H9 (cell line): Measurements from ENCODE around the gene TOR4A. TPM values are rescaled to one million over a fixed set of nuclear protein-coding genes. Genes with fewer than 3 reads are reported as not detected.

Source experiments
- DNase-seq: peaks from one replicate; pipeline ENCODE4 v3.0.0-alpha.2; 2017
- H2AFZ ChIP-seq: one replicate; pipeline ENCODE4 v1.6.1; 2013; ENCODE audit warnings: mild to moderate bottlenecking, low read length, control low read depth, moderate library complexity
- H2AK5ac ChIP-seq: 2 replicates; pipeline ENCODE4 v1.6.1; 2013; ENCODE audit warnings: low read length, control low read depth, mixed read lengths; ENCODE audit not compliant: insufficient read length
- H2BK120ac ChIP-seq: one replicate; pipeline ENCODE4 v1.6.1; 2013; ENCODE audit warnings: low read depth, mild to moderate bottlenecking, low read length, control low read depth, inconsistent platforms; ENCODE audit not compliant: poor library complexity, severe bottlenecking
- H2BK12ac ChIP-seq: 2 replicates; pipeline ENCODE4 v1.6.1; 2013; ENCODE audit warnings: low read length, control low read depth, mixed read lengths, low read depth; ENCODE audit not compliant: insufficient read length
- H2BK15ac ChIP-seq: 2 replicates; pipeline ENCODE4 v1.6.1; 2013; ENCODE audit warnings: low read depth, low read length, control low read depth
- H2BK20ac ChIP-seq: one replicate; pipeline ENCODE4 v1.6.1; 2013; ENCODE audit warnings: low read depth, mild to moderate bottlenecking, low read length, control low read depth, inconsistent platforms; ENCODE audit not compliant: poor library complexity, severe bottlenecking
- H2BK5ac ChIP-seq: 2 replicates; pipeline ENCODE4 v1.6.1; 2013; ENCODE audit warnings: low read length, control low read depth, mixed read lengths; ENCODE audit not compliant: insufficient read length
- H3K14ac ChIP-seq: 2 replicates; pipeline ENCODE4 v1.6.1; 2013; ENCODE audit warnings: low read length, control low read depth; ENCODE audit not compliant: insufficient read depth
- H3K18ac ChIP-seq: 2 replicates; pipeline ENCODE4 v1.6.1; 2013; ENCODE audit warnings: low read depth, mild to moderate bottlenecking, mixed read lengths, low read length, control low read depth; ENCODE audit not compliant: insufficient read length
- H3K23ac ChIP-seq: 2 replicates; pipeline ENCODE4 v1.6.1; 2013; ENCODE audit warnings: low read length, control low read depth, mixed read lengths, low read depth; ENCODE audit not compliant: insufficient read length
- H3K23me2 ChIP-seq: 2 replicates; pipeline ENCODE4 v1.6.1; 2013; ENCODE audit warnings: low read depth, mild to moderate bottlenecking, mixed read lengths, low read length, control low read depth; ENCODE audit not compliant: insufficient read length, poor library complexity, severe bottlenecking
- H3K27ac ChIP-seq: 2 replicates; pipeline ENCODE4 v1.5.1; 2013; ENCODE audit warnings: low read length, control low read depth, mixed read lengths, low read depth; ENCODE audit not compliant: insufficient read length
- H3K27me3 ChIP-seq: 2 replicates; pipeline ENCODE4 v1.6.1; 2013; ENCODE audit warnings: low read length, control low read depth, inconsistent platforms; ENCODE audit not compliant: insufficient read depth
- H3K4ac ChIP-seq: 2 replicates; pipeline ENCODE4 v1.6.1; 2013; ENCODE audit warnings: low read depth, mild to moderate bottlenecking, control low read depth, inconsistent platforms, low read length, moderate library complexity
- H3K4me1 ChIP-seq: 2 replicates; pipeline ENCODE4 v1.6.1; 2013; ENCODE audit warnings: low read length, control low read depth, inconsistent platforms; ENCODE audit not compliant: insufficient read depth
- H3K4me2 ChIP-seq: 2 replicates; pipeline ENCODE4 v1.6.1; 2013; ENCODE audit warnings: low read length, control low read depth, mixed read lengths; ENCODE audit not compliant: insufficient read length, insufficient read depth
- H3K56ac ChIP-seq: 2 replicates; pipeline ENCODE4 v1.6.1; 2013; ENCODE audit warnings: low read depth, mild to moderate bottlenecking, mixed read lengths, low read length, control low read depth; ENCODE audit not compliant: insufficient read length
- H3K79me1 ChIP-seq: 2 replicates; pipeline ENCODE4 v1.6.1; 2013; ENCODE audit warnings: low read depth, mild to moderate bottlenecking, moderate library complexity, low read length, control low read depth, inconsistent platforms; ENCODE audit not compliant: insufficient read depth, poor library complexity, severe bottlenecking
- H3K79me2 ChIP-seq: 2 replicates; pipeline ENCODE4 v1.6.1; 2013; ENCODE audit warnings: low read length, control low read depth, inconsistent platforms; ENCODE audit not compliant: insufficient read depth
- H3K9ac ChIP-seq: 2 replicates; pipeline ENCODE4 v1.6.1; 2013; ENCODE audit warnings: low read length, control low read depth, mixed read lengths; ENCODE audit not compliant: insufficient read length; ENCODE audit errors: extremely low read depth
- H3K9me3 ChIP-seq: one replicate; pipeline ENCODE4 v1.6.1; 2013; ENCODE audit warnings: low read depth, low read length, inconsistent platforms; ENCODE audit not compliant: control insufficient read depth
- H3T11ph ChIP-seq: one replicate; pipeline ENCODE4 v1.6.1; 2013; ENCODE audit warnings: mild to moderate bottlenecking, low read length, control low read depth, inconsistent platforms
- H4K20me1 ChIP-seq: one replicate; pipeline ENCODE4 v1.6.1; 2013; ENCODE audit not compliant: control insufficient read depth, insufficient read length, insufficient read depth
- H4K5ac ChIP-seq: 2 replicates; pipeline ENCODE4 v1.6.1; 2013; ENCODE audit warnings: low read depth, mild to moderate bottlenecking, mixed read lengths, low read length, control low read depth; ENCODE audit not compliant: insufficient read length
- H4K8ac ChIP-seq: replicated peaks from 2 replicates; pipeline ENCODE4 v1.6.1; 2013; ENCODE audit warnings: low read length, control low read depth, mixed read lengths, low read depth; ENCODE audit not compliant: insufficient read length
- H4K91ac ChIP-seq: 2 replicates; pipeline ENCODE4 v1.6.1; 2013; ENCODE audit warnings: low read depth, mild to moderate bottlenecking, moderate library complexity, mixed read lengths, low read length, control low read depth; ENCODE audit not compliant: insufficient read length
- H3K27ac Mint-ChIP-seq, 3 experiments: 2 replicates in 2 of 3; 3 replicates in 1 of 3; pipeline ENCODE4 v1.8.0; 2020 to 2021; ENCODE audit warnings: mixed read lengths in 3 of 3, mild to moderate bottlenecking in 1 of 3, moderate library complexity in 1 of 3
- H3K27me3 Mint-ChIP-seq: 2 replicates; pipeline ENCODE4 v1.8.0; 2021; ENCODE audit warnings: low read depth, mild to moderate bottlenecking, moderate library complexity, mixed read lengths
- H3K36me3 Mint-ChIP-seq, 3 experiments: 2 replicates in 2 of 3; 3 replicates in 1 of 3; pipeline ENCODE4 v1.8.0; 2020 to 2021; ENCODE audit warnings: low read depth in 3 of 3, mixed read lengths in 3 of 3; ENCODE audit not compliant: insufficient read depth in 1 of 3
- H3K4me1 Mint-ChIP-seq, 2 experiments: 2 replicates each; pipeline ENCODE4 v1.8.0; 2020; ENCODE audit warnings: mixed read lengths in 2 of 2
- H3K4me3 Mint-ChIP-seq, 2 experiments: 2 replicates in 1 of 2; 3 replicates in 1 of 2; pipeline ENCODE4 v1.8.0; 2020 to 2021; ENCODE audit warnings: mild to moderate bottlenecking in 2 of 2, mixed read lengths in 2 of 2, moderate library complexity in 1 of 2
- H3K9me3 Mint-ChIP-seq, 2 experiments: 2 replicates in 1 of 2; 3 replicates in 1 of 2; pipeline ENCODE4 v1.8.0; 2020; ENCODE audit warnings: mild to moderate bottlenecking in 2 of 2, mixed read lengths in 2 of 2, moderate library complexity in 1 of 2
- CTCF ChIP-seq: fragments of 200-600 bp; sonication (generic); conservative IDR thresholded peaks from 3 replicates; pipeline ENCODE4 v1.8.0; 2021; ENCODE audit warnings: antibody characterized with exemption, mild to moderate bottlenecking
- WGBS: extraction: QIAGEN DNeasy Blood & Tissue Kit; methylation state at CpG from one replicate; pipeline ENCODE4 v1.1.7; 2013; ENCODE audit warnings: missing lambda C conversion rate, low lambda C conversion rate, mixed read lengths; ENCODE audit not compliant: insufficient read length; ENCODE audit errors: extremely low coverage; 5-methylcytosine and 5-hydroxymethylcytosine counted together
- total RNA-seq: library from RNA; stranded (reverse); gene quantifications from 2 replicates; pipeline ENCODE4 v1.2.1, GENCODE V29; 2021

Gene TOR4A
- total RNA-seq, 1 experiment from 2014 or later, result 6.2 TPM

DNA sequence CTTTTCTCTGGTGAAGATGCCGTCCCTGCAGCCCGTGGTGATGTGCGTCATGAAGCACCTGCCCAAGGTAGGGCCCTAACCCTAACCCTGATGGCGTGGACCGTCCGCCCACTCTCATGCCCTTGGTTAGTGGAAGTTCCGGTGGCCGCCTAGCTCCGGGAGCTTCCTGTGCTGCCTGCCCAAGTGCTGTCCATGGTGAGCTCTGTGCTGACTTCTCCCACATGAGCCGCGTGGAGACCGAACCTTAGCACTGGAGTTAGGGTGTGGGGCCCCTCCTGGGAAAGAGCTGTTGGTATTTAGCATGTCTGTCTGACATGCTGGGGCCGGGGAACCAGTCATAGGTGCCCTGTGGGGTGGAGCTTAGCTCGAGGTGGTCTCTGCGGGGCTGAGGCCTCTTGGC lies 21.2 kb upstream of the TOR4A start:
- Histone ChIP-seq H3K14ac (no peak overlapping the region), H3K4me2 (peak overlapping the region; percentile 68), H3K9me3 (no peaks in the 10 kb centered on the region), H4K91ac (no peak overlapping the region), H3K9ac (peak overlapping the region; percentile 43), H3K23ac (no peak overlapping the region), H2AFZ (no peak overlapping the region), H3K79me2 (peaks cover 6% of the 10 kb centered on the region; the same call in 1 of the 2 replicates), H4K5ac (no peak overlapping the region), H3K4ac (no peak overlapping the region), H3T11ph (no peak overlapping the region), H3K27me3 (no peaks in the 10 kb centered on the region), H3K79me1 (peaks cover 5% of the 10 kb centered on the region), H3K56ac (no peak overlapping the region), H3K4me1 (no peaks in the 10 kb centered on the region), H2AK5ac (no peak overlapping the region), H3K23me2 (peaks cover 14% of the 10 kb centered on the region), H3K18ac (no peak overlapping the region), H2BK20ac (no peak overlapping the region), H4K8ac (no peak overlapping the region), H2BK120ac (no peak overlapping the region), H2BK5ac (no peak overlapping the region), H4K20me1 (no peaks in the 10 kb centered on the region), H3K27ac (no peak overlapping the region), H2BK12ac (no peak overlapping the region), H2BK15ac (no peak overlapping the region)
- TF ChIP-seq CTCF, result no peak
- H3K4me1 Mint-ChIP-seq, result peaks cover 6 to 16% of the 10 kb centered on the region in 2 experiments
- peak overlapping the region in 1 of 3 experiments; percentile 18; a peak in 1 of 7 replicates for H3K27ac Mint-ChIP-seq
- no peaks in the 10 kb centered on the region; a peak in 1 of 5 replicates for H3K9me3 Mint-ChIP-seq
- peaks cover 16 to 27% (median 25%) of the 10 kb centered on the region in 3 experiments; a peak in 6 of 7 replicates for H3K36me3 Mint-ChIP-seq
- no peak for DNase-seq
- WGBS, result no CpG with 5 or more reads among the region's 15 CpGs
- no peaks in the 10 kb centered on the region for H3K27me3 Mint-ChIP-seq
- H3K4me3 Mint-ChIP-seq, result peak overlapping the region; percentile 84 to 91
